ENCODE measurements around the gene MYO7B. TPM values are rescaled to one million over a fixed set of nuclear protein-coding genes. Genes with fewer than 3 reads are reported as not detected.

Gene MYO7B
- total and polyA plus RNA-seq, 9 of the 15 experiments (the other 6 are each of a cell fraction or from before 2014, with no cell fraction given): 0.08 TPM; not detected in 8

DNA sequence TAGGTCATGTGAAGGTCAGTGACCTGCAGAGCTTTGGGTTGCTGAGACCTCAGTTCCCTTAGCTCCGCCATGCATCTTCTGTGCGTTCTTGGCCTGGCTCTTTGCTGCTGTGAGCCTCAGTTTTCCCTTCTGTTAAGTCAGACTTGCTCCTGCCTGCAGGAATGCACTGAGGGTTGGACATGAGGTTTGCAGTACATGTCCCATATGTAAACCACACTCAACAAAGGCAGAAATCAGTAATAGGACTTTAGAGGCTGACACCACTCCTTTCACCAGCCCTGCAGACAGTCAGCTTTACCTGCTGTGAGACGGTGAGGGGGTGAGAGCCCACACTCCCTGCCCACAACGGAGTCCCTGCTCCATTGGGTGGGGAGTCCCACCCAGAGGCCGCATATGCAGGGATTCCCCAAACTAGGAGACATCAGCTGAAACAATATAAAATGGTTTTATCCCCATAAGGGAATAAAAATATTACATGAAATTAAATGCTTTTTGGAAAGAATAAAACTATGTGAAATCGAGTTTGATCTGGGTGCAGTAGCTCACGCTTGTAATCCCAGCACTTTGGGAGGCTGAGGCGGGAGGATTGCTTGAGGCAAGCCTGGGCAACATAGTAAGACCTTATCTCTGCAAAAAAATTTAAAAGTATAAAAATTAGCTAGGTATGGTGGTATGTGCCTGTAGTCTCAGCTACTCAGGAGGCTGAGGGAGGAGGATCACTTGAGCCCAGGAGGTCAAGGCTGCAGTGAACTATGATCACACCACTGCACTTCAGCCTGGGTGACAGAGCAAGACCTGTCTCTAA lies 55.1 kb downstream of the MYO7B start:
- Histone ChIP-seq H3K27me3 (ENCODE audit: control insufficient read depth in 2 of 2, insufficient read depth in 2 of 2, low read length in 2 of 2) (peaks cover 5 to 28% of the 10 kb centered on the region in 2 experiments; a peak in 4 of 5 replicates), H3K4me2 (ENCODE audit: insufficient read depth, low read length) (no peak overlapping the region), H3K79me2 (ENCODE audit: control insufficient read depth, insufficient read depth, low read length) (no peaks in the 10 kb centered on the region), H3K9ac (ENCODE audit: insufficient read depth in 1 of 2, low read depth in 2 of 2, low read length in 2 of 2) (no peak overlapping the region), H3K9me3 (replicated peaks; ENCODE audit: control insufficient read depth, insufficient read depth, low read depth, low read length) (no peaks in the 10 kb centered on the region), H3K27ac (ENCODE audit: extremely low read depth, low read depth, low read length) (no peak overlapping the region), H4K20me1 (replicated peaks; ENCODE audit: control insufficient read depth, insufficient read depth, low read length) (no peaks in the 10 kb centered on the region), H3K4me1 (replicated peaks in 1 of 2; ENCODE audit: control insufficient read depth in 2 of 2, insufficient read depth in 2 of 2, low read length in 2 of 2) (peaks cover 0 to 9% of the 10 kb centered on the region in 2 experiments; a peak in 1 of 5 replicates), H2AFZ (ENCODE audit: low read depth, low read length) (no peak overlapping the region), H3K36me3 (ENCODE audit: control insufficient read depth, insufficient read depth, low read length) (no peaks in the 10 kb centered on the region), H3K4me3 (no peak overlapping the region), H3K9me1 (ENCODE audit: control insufficient read depth, insufficient read depth, low read length) (no peaks in the 10 kb centered on the region)
- intact Hi-C loops (cut with micrococcal nuclease) (loop anchor here (1.0 to 2.0 kb wide), 2 partner anchors 59 to 110 kb away; partner anchors contain the start of gene SFT2D3), in situ Hi-C loops (cut with MboI) (no loop called here)
- no TSS peak for BruUV-seq (replicated peaks)
- ChIA-PET POLR2A (interaction anchor here (0.6 to 1.2 kb wide), 6 partner anchors 13 to 113 kb away, joined by 3 to 4 read pairs (median 3); partner anchors contain the start of gene SFT2D3), CTCF (ENCODE audit: low intra/inter-chr PET ratio) (interaction anchor here (0.5 to 2.4 kb wide), 2 partner anchors 59 to 644 kb away, joined by 3 to 7 read pairs; no protein-coding TSS in a partner anchor)
- WGBS (ENCODE audit: insufficient coverage, low coverage, missing lambda C conversion rate): 21% methylated on average over 8 of the region's 8 CpGs
- TF ChIP-seq NFE2L1 (tag; IDR thresholded peaks at IDR 0.05; ENCODE audit: borderline replicate concordance, low read depth) (no peak), ZNF23 (CRISPR knock-in tag; IDR thresholded peaks at IDR 0.05) (no peak), ZNF174 (CRISPR knock-in tag; IDR thresholded peaks at IDR 0.05) (no peak), CBX1 (IDR thresholded peaks at IDR 0.05; ENCODE audit: low read depth) (no peak)
- TF ChIP-seq, protein P1, sequence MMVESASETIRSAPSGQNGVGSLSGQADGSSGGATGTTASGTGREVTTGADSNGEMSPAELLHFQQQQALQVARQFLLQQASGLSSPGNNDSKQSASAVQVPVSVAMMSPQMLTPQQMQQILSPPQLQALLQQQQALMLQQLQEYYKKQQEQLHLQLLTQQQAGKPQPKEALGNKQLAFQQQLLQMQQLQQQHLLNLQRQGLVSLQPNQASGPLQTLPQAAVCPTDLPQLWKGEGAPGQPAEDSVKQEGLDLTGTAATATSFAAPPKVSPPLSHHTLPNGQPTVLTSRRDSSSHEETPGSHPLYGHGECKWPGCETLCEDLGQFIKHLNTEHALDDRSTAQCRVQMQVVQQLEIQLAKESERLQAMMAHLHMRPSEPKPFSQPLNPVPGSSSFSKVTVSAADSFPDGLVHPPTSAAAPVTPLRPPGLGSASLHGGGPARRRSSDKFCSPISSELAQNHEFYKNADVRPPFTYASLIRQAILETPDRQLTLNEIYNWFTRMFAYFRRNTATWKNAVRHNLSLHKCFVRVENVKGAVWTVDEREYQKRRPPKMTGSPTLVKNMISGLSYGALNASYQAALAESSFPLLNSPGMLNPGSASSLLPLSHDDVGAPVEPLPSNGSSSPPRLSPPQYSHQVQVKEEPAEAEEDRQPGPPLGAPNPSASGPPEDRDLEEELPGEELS (CRISPR knock-in tag; IDR thresholded peaks at IDR 0.05; ENCODE audit: borderline replicate concordance): no peak
- TF ChIP-seq, protein P2, sequence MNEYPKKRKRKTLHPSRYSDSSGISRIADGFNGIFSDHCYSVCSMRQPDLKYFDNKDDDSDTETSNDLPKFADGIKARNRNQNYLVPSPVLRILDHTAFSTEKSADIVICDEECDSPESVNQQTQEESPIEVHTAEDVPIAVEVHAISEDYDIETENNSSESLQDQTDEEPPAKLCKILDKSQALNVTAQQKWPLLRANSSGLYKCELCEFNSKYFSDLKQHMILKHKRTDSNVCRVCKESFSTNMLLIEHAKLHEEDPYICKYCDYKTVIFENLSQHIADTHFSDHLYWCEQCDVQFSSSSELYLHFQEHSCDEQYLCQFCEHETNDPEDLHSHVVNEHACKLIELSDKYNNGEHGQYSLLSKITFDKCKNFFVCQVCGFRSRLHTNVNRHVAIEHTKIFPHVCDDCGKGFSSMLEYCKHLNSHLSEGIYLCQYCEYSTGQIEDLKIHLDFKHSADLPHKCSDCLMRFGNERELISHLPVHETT (CRISPR knock-in tag; conservative IDR thresholded peaks at IDR 0.05 in 1 of 2, IDR thresholded peaks at IDR 0.05 in 1 of 2): no peak
- FAIRE-seq (no peak), DNase-seq (ENCODE audit: extremely low read depth in 1 of 4, low spot score in 3 of 4) (no peak), ATAC-seq (no peak)

All from K562 (cell line).